OCI-LY1 (cell line): Measurements from ENCODE around the gene AQP12A.

Source experiments
- H2AFZ ChIP-seq: fragments of 200-600 bp; sonication (generic), shearing (Covaris generic); 2 replicates; pipeline ENCODE4 v1.6.0; 2014; ENCODE audit warnings: antibody characterized with exemption, mild to moderate bottlenecking, low read length
- H3F3A ChIP-seq: fragments of 200-600 bp; sonication (generic), shearing (Covaris generic); 2 replicates; pipeline ENCODE4 v1.6.0; 2014; ENCODE audit warnings: mild to moderate bottlenecking, antibody characterized with exemption, low read length, moderate library complexity; ENCODE audit not compliant: insufficient read depth
- H3K27ac ChIP-seq: fragments of 200-600 bp; sonication (generic); 2 replicates; pipeline ENCODE4 v1.5.1; 2014; ENCODE audit warnings: low read length, mixed run types, mild to moderate bottlenecking, low read depth; ENCODE audit not compliant: poor library complexity, severe bottlenecking
- H3K27me3 ChIP-seq: fragments of 200-600 bp; sonication (generic); 2 replicates; pipeline ENCODE4 v1.6.0; 2014; ENCODE audit warnings: antibody characterized with exemption, mild to moderate bottlenecking, low read length, moderate library complexity; ENCODE audit not compliant: insufficient read depth
- H3K36me3 ChIP-seq: fragments of 200-600 bp; sonication (generic); 2 replicates; pipeline ENCODE4 v1.6.1; 2014; ENCODE audit warnings: mild to moderate bottlenecking, antibody characterized with exemption, low read length, moderate library complexity, mixed read lengths; ENCODE audit not compliant: insufficient read depth
- H3K4me1 ChIP-seq: fragments of 200-600 bp; sonication (generic); 2 replicates; pipeline ENCODE4 v1.5.1; 2014; ENCODE audit warnings: mild to moderate bottlenecking, low read length, moderate library complexity; ENCODE audit not compliant: insufficient read depth, severe bottlenecking
- H3K4me2 ChIP-seq: fragments of 200-600 bp; sonication (generic), shearing (Covaris generic); 2 replicates; pipeline ENCODE4 v1.6.1; 2014; ENCODE audit warnings: low read length
- H3K4me3 ChIP-seq: fragments of 200-600 bp; sonication (generic); 2 replicates; pipeline ENCODE4 v1.5.1; 2014; ENCODE audit warnings: low read length, low read depth, mild to moderate bottlenecking, mixed read lengths; ENCODE audit not compliant: poor library complexity, severe bottlenecking
- H3K79me2 ChIP-seq: fragments of 200-600 bp; shearing (Covaris generic); 2 replicates; pipeline ENCODE4 v1.6.1; 2016; ENCODE audit warnings: mixed run types, low read length, mixed read lengths; ENCODE audit not compliant: insufficient read depth
- H3K9ac ChIP-seq: fragments of 200-600 bp; sonication (generic), shearing (Covaris generic); 2 replicates; pipeline ENCODE4 v1.6.1; 2014; ENCODE audit warnings: mild to moderate bottlenecking, low read length, mixed read lengths
- H3K9me2 ChIP-seq: fragments of 200-600 bp; sonication (generic), shearing (Covaris generic); 2 replicates; pipeline ENCODE4 v1.6.1; 2014; ENCODE audit warnings: low read depth, mild to moderate bottlenecking, low read length, mixed read lengths
- H3K9me3 ChIP-seq: fragments of 200-600 bp; shearing (Covaris generic); 2 replicates; pipeline ENCODE4 v1.6.1; 2014; ENCODE audit warnings: low read length, mixed read lengths
- H4K20me1 ChIP-seq: fragments of 200-600 bp; sonication (generic), shearing (Covaris generic); 2 replicates; pipeline ENCODE4 v1.6.0; 2016; ENCODE audit warnings: mild to moderate bottlenecking, low read length; ENCODE audit not compliant: insufficient read depth
- EZH2 ChIP-seq: fragments of 200-600 bp; sonication (generic), shearing (Covaris generic); IDR thresholded peaks from 2 replicates; pipeline ENCODE4 v1.8.0; 2017; ENCODE audit warnings: borderline replicate concordance, mixed run types, mild to moderate bottlenecking, antibody characterized with exemption, low read length, moderate library complexity, mixed read lengths
- TF ChIP-seq, protein P1 (sequence below): fragments of 200-600 bp; sonication (generic), shearing (Covaris generic); IDR thresholded peaks from 2 replicates; pipeline ENCODE4 v1.5.1; 2017; ENCODE audit warnings: mild to moderate bottlenecking, antibody characterized with exemption, low read length, moderate library complexity, mixed read lengths

AQP12A gene

GRCh38 chr2:240713071-240713927 lies 21.6 kb downstream of the AQP12A start:
- H3K9me3 ChIP-seq: no peaks in the 10 kb centered on the region
- H2AFZ ChIP-seq: no peak overlapping the region
- H3K27me3 ChIP-seq: 0 out of 2 replicates have a peak, but pooled peaks cover 4% of the 10 kb centered on the region
- no peaks in the 10 kb centered on the region for H3K4me1 ChIP-seq
- TF ChIP-seq EZH2: no peak
- TF ChIP-seq, protein P1, sequence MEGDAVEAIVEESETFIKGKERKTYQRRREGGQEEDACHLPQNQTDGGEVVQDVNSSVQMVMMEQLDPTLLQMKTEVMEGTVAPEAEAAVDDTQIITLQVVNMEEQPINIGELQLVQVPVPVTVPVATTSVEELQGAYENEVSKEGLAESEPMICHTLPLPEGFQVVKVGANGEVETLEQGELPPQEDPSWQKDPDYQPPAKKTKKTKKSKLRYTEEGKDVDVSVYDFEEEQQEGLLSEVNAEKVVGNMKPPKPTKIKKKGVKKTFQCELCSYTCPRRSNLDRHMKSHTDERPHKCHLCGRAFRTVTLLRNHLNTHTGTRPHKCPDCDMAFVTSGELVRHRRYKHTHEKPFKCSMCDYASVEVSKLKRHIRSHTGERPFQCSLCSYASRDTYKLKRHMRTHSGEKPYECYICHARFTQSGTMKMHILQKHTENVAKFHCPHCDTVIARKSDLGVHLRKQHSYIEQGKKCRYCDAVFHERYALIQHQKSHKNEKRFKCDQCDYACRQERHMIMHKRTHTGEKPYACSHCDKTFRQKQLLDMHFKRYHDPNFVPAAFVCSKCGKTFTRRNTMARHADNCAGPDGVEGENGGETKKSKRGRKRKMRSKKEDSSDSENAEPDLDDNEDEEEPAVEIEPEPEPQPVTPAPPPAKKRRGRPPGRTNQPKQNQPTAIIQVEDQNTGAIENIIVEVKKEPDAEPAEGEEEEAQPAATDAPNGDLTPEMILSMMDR: no peak
- no peak overlapping the region for H3K4me2 ChIP-seq
- H3K9ac ChIP-seq: no peak overlapping the region
- H3K9me2 ChIP-seq: no peaks in the 10 kb centered on the region
- H3K4me3 ChIP-seq: no peak overlapping the region
- H4K20me1 ChIP-seq: no peaks in the 10 kb centered on the region
- H3F3A ChIP-seq: no peaks in the 10 kb centered on the region
- H3K79me2 ChIP-seq: no peaks in the 10 kb centered on the region
- no peak overlapping the region for H3K27ac ChIP-seq
- H3K36me3 ChIP-seq: no peaks in the 10 kb centered on the region

DNA sequence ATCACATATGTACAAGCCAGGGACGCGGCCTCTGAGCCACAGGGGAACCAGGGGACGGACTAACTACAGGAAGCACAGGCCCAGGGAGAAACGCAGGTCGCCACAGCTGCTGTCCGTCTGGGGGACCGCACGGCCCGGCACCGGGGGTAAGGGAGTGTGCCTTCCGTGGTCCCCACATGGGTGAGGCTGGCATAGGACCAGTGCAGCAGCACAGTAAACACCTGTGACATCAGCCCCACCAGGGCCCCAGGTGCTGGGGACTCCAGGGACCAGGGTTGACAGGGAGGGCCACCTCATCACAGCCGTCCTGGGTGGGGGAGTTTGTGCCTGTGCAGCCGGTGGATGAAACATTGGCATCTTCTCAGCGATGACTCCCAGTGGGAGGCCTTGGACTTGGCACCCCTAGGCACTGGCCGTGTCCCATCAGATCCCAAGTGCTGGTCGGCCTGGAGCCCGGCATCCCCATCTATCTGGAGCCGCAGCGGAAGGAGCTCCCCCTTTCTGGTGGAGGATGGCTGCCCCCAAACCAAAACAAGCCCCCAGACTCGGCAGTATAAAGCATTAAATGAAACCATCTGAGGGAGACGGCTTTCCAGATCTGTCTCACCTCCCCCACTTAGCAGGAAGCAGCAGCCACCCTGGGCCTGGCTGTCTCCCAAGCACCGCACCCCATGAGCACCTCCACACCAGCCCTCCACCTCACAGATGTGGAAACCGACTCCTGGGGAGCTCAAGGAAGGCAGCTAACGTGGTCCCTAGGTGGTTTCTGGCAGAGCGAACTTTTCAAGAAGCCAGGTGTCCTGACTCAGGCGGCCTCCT lies 22.5 kb downstream of the AQP12A start:
- Histone ChIP-seq H3F3A (no peaks in the 10 kb centered on the region), H3K4me1 (no peaks in the 10 kb centered on the region), H3K27me3 (0 out of 2 replicates have a peak, but pooled peaks cover 4% of the 10 kb centered on the region), H3K79me2 (no peaks in the 10 kb centered on the region), H4K20me1 (no peaks in the 10 kb centered on the region), H3K4me2 (no peak overlapping the region), H3K4me3 (no peak overlapping the region), H3K36me3 (no peaks in the 10 kb centered on the region), H3K27ac (no peak overlapping the region), H3K9me3 (no peaks in the 10 kb centered on the region), H3K9ac (no peak overlapping the region), H2AFZ (no peak overlapping the region), H3K9me2 (no peaks in the 10 kb centered on the region)
- TF ChIP-seq EZH2: no peak
- TF ChIP-seq, protein P1: no peak

DNA sequence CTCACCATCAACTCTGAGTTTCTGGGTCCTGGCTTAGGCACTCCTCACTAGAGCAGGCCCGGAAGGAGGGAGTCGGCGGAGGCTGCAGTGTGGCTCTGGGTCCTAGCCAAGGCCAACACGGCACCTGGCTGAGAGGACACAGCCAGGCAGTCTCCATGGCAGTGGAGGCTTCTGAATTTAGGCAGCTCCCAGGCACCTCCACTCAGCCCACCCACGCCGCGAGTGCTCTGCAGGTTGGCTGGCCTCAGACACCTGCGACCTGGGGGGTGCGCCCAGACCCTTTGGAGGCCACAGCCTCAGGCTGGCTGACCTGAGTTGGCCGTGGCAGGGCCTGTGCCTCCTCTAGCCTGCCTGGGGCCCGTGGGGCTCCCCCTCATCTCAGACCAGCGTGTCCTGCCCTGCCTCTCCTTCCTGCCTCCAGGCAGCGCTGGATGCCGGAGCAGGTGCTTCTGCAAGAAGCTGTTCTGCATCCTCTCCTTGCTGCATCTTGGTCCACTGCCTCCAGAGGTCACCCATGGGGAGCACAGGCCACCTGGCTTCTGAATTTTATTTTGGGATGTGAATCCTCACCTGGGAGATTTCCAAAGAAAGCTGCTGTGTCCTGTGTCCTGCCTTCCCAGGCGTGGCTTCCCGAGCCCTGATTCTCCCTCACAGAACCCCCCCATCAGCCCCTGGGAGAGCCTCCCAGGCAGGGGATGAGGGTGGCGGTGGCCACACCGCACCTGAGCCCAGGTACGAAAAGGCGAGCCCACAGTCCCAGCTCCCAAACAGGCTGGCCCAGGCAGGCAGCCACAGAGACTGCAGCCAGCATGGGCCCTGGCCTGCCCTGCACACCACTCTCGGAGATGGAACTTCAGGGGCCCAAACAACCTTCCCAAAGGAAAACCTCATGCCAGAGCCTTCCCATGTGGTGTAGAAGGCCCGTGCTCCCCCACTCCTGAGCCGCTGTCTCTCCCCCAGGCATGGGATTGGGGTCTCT lies 23.4 kb downstream of the AQP12A start:
- TF ChIP-seq, protein P1: no peak
- no peak for TF ChIP-seq EZH2
- Histone ChIP-seq H3F3A (no peaks in the 10 kb centered on the region), H3K36me3 (no peaks in the 10 kb centered on the region), H3K79me2 (no peaks in the 10 kb centered on the region), H4K20me1 (no peaks in the 10 kb centered on the region), H3K4me1 (no peaks in the 10 kb centered on the region), H3K27me3 (0 out of 2 replicates have a peak, but pooled peaks cover 4% of the 10 kb centered on the region), H3K9ac (no peak overlapping the region), H3K9me3 (no peaks in the 10 kb centered on the region), H2AFZ (no peak overlapping the region), H3K4me2 (no peak overlapping the region), H3K9me2 (no peaks in the 10 kb centered on the region), H3K27ac (no peak overlapping the region), H3K4me3 (no peak overlapping the region)
